BE2C (cell line): Measurements from ENCODE around the gene APC2.
"Not testable (repeated sequence)": the region's sequence is repeated elsewhere in the genome, so short reads cannot be mapped to it uniquely, and the experiment has no call there.

Source experiments
- DNase-seq: peaks from one replicate; pipeline ENCODE4 v3.0.0-alpha.2; 2020
- H3K27me3 ChIP-seq: fragments of 250-450 bp; sonication (Bioruptor Pico); 2 replicates; pipeline ENCODE4 v1.5.1; 2020; ENCODE audit warnings: mild to moderate bottlenecking
- H3K36me3 ChIP-seq: fragments of 250-450 bp; sonication (Bioruptor Pico); 2 replicates; pipeline ENCODE4 v1.5.1; 2020; ENCODE audit warnings: mild to moderate bottlenecking
- H3K4me1 ChIP-seq: fragments of 250-450 bp; sonication (Bioruptor Pico); 2 replicates; pipeline ENCODE4 v1.5.1; 2020
- H3K4me3 ChIP-seq: 2 replicates; pipeline ENCODE4 v1.5.1; 2011; ENCODE audit warnings: low read depth, low read length
- H3K9me3 ChIP-seq: fragments of 250-450 bp; sonication (Bioruptor Pico); 2 replicates; pipeline ENCODE4 v1.5.1; 2020
- TF ChIP-seq, protein P1 (sequence below): IDR thresholded peaks from 2 replicates; pipeline ENCODE4 v1.5.1; 2012; ENCODE audit warnings: mild to moderate bottlenecking, low read depth, low read length

The APC2 gene

DNA sequence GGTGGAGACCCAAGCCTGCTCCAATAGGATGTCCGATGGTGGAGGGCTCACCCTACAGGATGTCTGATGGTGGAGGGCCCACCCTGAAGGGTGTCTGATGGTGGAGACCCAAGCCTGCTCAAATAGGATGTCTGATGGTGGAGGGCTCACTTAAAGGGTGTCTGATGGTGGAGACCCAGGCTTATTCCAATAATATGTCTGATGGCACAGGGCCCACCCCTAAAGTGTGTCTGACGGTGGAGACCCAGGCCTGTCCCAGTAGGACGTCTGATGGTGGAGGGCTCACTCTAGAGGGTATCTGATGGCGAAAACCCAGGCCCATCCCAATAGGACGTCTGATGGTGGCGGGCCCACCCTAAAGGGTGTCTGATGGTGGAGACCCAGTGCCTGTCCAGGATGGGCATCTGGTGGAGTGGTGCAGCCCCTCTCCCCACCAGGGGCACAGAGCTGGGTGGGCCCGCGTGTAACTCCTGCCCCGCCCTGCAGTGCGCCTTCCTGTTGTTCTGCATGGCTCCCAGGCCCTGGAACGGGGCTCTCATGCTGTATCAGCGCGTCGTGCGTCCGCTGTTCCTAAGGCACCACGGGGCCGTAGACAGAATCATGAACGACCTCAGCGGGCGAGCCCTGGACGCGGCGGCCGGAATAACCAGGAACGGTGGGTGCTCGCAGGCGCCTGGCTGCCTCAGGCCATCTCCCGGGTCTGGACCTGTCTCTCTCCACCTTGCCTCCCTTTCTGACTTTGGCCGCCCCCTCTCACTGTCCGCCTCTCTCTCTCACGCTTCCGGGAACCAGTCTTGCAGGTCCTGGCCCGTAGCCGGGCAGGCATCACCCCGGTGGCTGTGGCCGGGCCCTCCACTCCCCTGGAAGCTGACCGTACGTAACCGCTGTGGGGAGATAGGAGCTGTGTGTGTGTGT lies 46.1 kb downstream of the APC2 start:
- Histone ChIP-seq H3K9me3 (no peaks in the 10 kb centered on the region), H3K36me3 (no peaks in the 10 kb centered on the region), H3K4me1 (peaks cover 4% of the 10 kb centered on the region; the same call in 1 of the 2 replicates), H3K27me3 (no peaks in the 10 kb centered on the region), H3K4me3 (no peak overlapping the region)
- DNase-seq, result no peak
- TF ChIP-seq, protein P1, sequence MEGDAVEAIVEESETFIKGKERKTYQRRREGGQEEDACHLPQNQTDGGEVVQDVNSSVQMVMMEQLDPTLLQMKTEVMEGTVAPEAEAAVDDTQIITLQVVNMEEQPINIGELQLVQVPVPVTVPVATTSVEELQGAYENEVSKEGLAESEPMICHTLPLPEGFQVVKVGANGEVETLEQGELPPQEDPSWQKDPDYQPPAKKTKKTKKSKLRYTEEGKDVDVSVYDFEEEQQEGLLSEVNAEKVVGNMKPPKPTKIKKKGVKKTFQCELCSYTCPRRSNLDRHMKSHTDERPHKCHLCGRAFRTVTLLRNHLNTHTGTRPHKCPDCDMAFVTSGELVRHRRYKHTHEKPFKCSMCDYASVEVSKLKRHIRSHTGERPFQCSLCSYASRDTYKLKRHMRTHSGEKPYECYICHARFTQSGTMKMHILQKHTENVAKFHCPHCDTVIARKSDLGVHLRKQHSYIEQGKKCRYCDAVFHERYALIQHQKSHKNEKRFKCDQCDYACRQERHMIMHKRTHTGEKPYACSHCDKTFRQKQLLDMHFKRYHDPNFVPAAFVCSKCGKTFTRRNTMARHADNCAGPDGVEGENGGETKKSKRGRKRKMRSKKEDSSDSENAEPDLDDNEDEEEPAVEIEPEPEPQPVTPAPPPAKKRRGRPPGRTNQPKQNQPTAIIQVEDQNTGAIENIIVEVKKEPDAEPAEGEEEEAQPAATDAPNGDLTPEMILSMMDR, result no peak

DNA sequence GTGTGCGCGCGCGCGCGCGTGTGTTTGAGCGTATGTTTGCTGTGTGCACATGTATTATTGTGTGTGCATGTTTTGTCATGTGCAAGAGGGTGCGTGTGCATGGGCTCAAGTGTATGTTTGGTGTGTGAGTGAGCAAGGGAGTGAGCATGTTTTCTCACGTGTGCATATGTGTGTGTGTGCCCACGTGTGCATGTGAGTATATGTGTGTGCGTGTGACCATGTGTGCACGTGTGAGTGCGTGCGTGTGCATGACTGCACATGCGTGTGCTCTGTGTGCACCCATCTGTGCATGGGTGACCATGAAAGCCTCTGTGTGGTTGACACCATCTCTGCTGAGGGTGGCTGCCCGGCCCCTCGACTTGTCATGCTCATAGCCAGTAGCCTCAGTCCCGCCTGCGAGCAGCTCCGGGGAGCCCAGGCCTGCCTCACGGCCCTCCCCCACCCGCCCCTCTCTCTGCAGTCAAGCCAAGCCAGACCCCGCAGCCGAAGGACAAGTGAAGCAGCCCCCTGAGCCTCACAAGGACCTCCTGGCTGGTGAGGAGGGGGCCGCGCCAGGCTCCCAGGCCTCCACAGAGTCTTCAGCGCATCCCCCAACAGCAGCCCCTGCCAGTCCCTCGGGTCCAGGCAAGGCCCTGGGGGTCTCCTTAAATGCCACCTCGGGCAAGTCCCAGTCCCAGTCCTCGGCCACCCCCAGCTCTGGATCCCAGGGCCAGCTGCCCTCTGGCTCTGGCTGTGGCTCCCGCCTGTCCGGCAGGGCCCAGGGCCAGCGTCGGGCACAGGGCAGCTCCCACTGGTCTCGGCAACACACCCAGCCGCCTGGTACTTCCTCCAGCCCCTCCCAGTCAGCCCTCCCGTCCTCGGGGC lies 47.0 kb downstream of the APC2 start:
- no peak overlapping the region for H3K4me3 ChIP-seq
- no peaks in the 10 kb centered on the region for H3K36me3 ChIP-seq
- TF ChIP-seq, protein P1, result no peak
- no peak for DNase-seq
- no peaks in the 10 kb centered on the region for H3K9me3 ChIP-seq
- H3K27me3 ChIP-seq, result no peaks in the 10 kb centered on the region
- peaks cover 4% of the 10 kb centered on the region; the same call in 1 of the 2 replicates for H3K4me1 ChIP-seq

DNA sequence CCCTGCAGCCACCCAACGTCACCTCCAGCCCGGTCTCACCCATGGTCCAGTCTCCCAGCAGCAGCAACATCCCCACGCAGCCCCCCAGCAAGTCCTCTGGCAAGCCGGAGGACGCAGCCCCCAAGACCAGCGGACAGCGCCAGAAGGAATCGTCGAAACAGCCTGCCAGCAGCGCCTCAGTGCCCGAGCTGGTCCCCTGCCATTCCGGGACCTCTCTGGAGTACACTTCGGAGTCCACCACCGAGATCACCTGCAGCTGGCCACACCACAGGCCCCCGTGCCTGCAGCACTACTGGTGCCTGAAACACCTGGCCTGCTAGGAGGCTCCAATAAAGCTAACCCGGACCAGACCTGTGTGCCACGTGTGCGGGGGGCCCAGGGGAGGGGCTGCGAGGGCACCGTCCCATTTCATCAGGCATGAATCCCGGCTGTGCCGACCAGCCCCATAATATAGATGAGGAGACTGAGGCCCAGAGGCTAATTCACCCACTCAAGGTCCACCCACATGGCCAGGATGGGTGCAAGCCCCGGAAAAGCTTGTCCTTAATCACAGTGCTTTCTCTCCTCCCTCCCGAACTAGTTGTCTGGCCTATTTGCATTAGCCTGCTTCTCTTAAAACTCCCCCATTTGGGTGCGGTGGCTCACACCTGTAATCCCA lies 47.8 kb downstream of the APC2 start:
- Histone ChIP-seq H3K4me3 (no peak overlapping the region), H3K4me1 (peaks cover 4% of the 10 kb centered on the region; the same call in 1 of the 2 replicates), H3K9me3 (no peaks in the 10 kb centered on the region), H3K36me3 (no peaks in the 10 kb centered on the region), H3K27me3 (no peaks in the 10 kb centered on the region; the same call in 1 of the 2 replicates)
- TF ChIP-seq, protein P1, result no peak
- DNase-seq, result no peak

DNA sequence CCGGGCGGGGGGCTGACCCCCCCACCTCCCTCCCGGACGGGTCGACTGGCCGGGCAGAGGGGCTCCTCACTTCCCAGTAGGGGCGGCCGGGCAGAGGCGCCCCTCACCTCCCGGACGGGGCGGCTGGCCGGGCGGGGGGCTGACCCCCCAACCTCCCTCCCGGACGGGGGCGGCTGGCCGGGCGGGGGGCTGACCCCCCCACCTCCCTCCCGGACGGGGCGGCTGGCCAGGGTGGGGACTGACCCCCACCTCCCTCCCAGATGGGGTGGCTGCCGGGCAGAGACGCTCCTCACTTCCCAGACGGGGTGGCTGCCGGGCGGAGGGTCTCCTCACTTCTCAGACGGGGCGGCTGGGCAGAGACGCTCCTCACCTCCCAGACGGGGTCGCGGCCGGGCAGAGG lies 49.3 kb downstream of the APC2 start:
- not testable (repeated sequence) for H3K4me1 ChIP-seq, H3K27me3 ChIP-seq, H3K4me3 ChIP-seq, H3K36me3 ChIP-seq, DNase-seq, H3K9me3 ChIP-seq

DNA sequence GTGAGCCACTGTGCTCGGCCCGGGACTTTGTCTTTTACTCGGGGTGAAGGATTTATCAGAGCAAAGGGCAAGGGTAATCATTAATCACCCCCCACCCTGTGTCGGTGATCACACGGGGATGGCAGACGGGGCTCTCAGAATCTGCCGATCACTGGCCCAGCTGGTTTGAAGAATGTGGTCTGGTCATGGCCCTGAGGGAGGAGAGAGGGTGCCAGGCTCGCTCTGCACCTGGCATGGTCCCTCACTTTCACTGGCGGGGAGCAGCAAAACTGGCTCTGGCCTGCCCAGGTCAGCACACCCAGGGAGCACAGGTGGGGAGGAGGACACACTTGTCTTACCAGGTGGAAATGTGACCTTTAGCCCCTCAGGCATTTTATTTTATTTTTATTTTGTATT lies 51.3 kb downstream of the APC2 start:
- no peak overlapping the region for H3K4me3 ChIP-seq
- DNase-seq, result no peak
- peaks cover 4% of the 10 kb centered on the region for H3K27me3 ChIP-seq
- no peaks in the 10 kb centered on the region for H3K4me1 ChIP-seq
- H3K36me3 ChIP-seq, result no peaks in the 10 kb centered on the region
- H3K9me3 ChIP-seq, result no peaks in the 10 kb centered on the region
- TF ChIP-seq, protein P1, result no peak

DNA sequence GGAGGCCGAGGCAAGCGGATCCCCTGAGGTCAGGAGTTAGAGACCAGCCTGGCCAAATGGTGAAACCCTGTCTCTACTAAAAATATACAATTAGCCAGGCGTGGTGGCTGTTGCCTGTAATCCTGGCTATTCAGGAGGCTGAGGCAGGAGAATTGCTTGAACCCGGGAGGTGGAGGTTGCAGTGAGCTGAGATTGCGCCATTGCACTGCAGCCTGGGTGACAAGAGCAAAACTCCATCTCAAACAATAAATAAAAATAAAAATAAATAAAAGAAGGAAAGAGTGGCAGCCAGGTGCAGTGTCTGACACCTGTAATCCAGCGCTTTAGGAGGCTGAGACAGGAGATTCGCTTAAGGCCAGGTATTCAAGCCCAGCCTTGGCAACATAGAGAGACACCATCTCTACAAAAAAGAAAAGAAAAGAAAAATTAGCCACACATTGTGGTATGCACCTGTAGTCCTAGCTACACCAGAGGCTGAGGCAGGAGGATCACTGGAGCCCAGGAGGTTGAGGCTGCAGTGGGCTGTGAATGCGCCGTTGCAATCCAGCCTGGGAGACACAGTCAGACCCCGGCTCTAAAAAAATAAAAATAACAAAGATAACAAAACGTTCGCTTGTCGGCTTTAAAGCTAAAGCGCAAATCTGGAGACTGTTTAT lies 52.6 kb downstream of the APC2 start:
- H3K9me3 ChIP-seq, result no peaks in the 10 kb centered on the region
- no peak for DNase-seq
- H3K36me3 ChIP-seq, result no peaks in the 10 kb centered on the region
- no peaks in the 10 kb centered on the region for H3K4me1 ChIP-seq
- peaks cover 4% of the 10 kb centered on the region for H3K27me3 ChIP-seq
- H3K4me3 ChIP-seq, result peak overlapping the region; percentile 43
- TF ChIP-seq, protein P1, result no peak
